Transverse colon (tissue), 4 donors: ENCODE data around the gene PELO.

Experiments used
- POLR2AphosphoS5 ChIP-seq, 3 donors: sonication (generic); formaldehyde crosslinking; IDR thresholded peaks; one replicate each; pipeline ENCODE4 v1.6.1; 2016; ENCODE audit warnings: antibody characterized with exemption in 3 of 3
- TF ChIP-seq, protein P1 (sequence below), 5 experiments: fragments of 200-600 bp in 3 of 5; fragments of 450-650 bp in 2 of 5; sonication (generic) in 3 of 5; IDR thresholded peaks; 1 replicate in 2 of 5; 2 replicates in 3 of 5; pipeline ENCODE4 v1.5.1; 2016 to 2017; ENCODE audit warnings: antibody characterized with exemption in 5 of 5, inconsistent platforms in 3 of 5, mild to moderate bottlenecking in 2 of 5, moderate library complexity in 1 of 5

GRCh38 chr5:52786391-52786790, 1.3 kb upstream of the PELO start:
- TF ChIP-seq, protein P1, sequence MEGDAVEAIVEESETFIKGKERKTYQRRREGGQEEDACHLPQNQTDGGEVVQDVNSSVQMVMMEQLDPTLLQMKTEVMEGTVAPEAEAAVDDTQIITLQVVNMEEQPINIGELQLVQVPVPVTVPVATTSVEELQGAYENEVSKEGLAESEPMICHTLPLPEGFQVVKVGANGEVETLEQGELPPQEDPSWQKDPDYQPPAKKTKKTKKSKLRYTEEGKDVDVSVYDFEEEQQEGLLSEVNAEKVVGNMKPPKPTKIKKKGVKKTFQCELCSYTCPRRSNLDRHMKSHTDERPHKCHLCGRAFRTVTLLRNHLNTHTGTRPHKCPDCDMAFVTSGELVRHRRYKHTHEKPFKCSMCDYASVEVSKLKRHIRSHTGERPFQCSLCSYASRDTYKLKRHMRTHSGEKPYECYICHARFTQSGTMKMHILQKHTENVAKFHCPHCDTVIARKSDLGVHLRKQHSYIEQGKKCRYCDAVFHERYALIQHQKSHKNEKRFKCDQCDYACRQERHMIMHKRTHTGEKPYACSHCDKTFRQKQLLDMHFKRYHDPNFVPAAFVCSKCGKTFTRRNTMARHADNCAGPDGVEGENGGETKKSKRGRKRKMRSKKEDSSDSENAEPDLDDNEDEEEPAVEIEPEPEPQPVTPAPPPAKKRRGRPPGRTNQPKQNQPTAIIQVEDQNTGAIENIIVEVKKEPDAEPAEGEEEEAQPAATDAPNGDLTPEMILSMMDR (IDR thresholded peaks at IDR 0.05), result no peak
- TF ChIP-seq POLR2AphosphoS5 (IDR thresholded peaks at IDR 0.05), result no peak
